GM12878 (cell line): ENCODE results near the gene ZC3H10. TPM values are rescaled to one million over a fixed set of nuclear protein-coding genes. Genes with fewer than 3 reads are reported as not detected.

ENCODE experiments used
- ATF7 ChIP-seq: fragments of 450-650 bp; IDR thresholded peaks from 2 replicates; pipeline ENCODE4 v1.6.1; 2016; ENCODE audit warnings: low read depth, mild to moderate bottlenecking
- BMI1 ChIP-seq: fragments of 450-650 bp; IDR thresholded peaks from 2 replicates; pipeline ENCODE4 v1.6.1; 2016; ENCODE audit warnings: mild to moderate bottlenecking, moderate library complexity, borderline replicate concordance
- CHD2 ChIP-seq: IDR thresholded peaks from 2 replicates; pipeline ENCODE4 v1.6.1; 2011; ENCODE audit warnings: low read depth, low read length, improper control_type of control experiment, borderline replicate concordance
- EED ChIP-seq: sonication (generic); IDR thresholded peaks from 2 replicates; pipeline ENCODE4 v1.6.1; 2016; ENCODE audit warnings: antibody characterized with exemption, low read depth
- FOXK2 ChIP-seq: fragments of 450-650 bp; IDR thresholded peaks from 2 replicates; pipeline ENCODE4 v1.6.1; 2017; ENCODE audit warnings: mild to moderate bottlenecking, moderate library complexity
- HSF1 ChIP-seq: fragments of 150-350 bp; IDR thresholded peaks from 2 replicates; pipeline ENCODE4 v1.6.1; 2014; ENCODE audit warnings: mild to moderate bottlenecking, low read depth, low read length
- IKZF2 ChIP-seq, 2 experiments: fragments of 450-650 bp; IDR thresholded peaks; 2 replicates each; pipeline ENCODE4 v1.6.1; 2017; ENCODE audit warnings: mild to moderate bottlenecking in 2 of 2, moderate library complexity in 2 of 2
- IRF5 ChIP-seq: fragments of 450-650 bp; IDR thresholded peaks from 2 replicates; pipeline ENCODE4 v1.6.1; 2017; ENCODE audit warnings: borderline replicate concordance
- KAT2A ChIP-seq: conservative IDR thresholded peaks from 2 replicates; pipeline ENCODE4 v1.6.1; 2011; ENCODE audit warnings: low read depth, low read length; ENCODE audit not compliant: control insufficient read depth
- NRF1 ChIP-seq: conservative IDR thresholded peaks from 2 replicates; pipeline ENCODE4 v1.6.1; 2011; ENCODE audit warnings: mild to moderate bottlenecking, low read depth, low read length, improper control_type of control experiment
- PAX5 ChIP-seq: IDR thresholded peaks from 2 replicates; pipeline ENCODE4 v1.6.1; 2011; ENCODE audit warnings: low read depth, low read length, borderline replicate concordance
- POU2F2 ChIP-seq: IDR thresholded peaks from 3 replicates; pipeline ENCODE4 v1.6.1; 2011; ENCODE audit warnings: low read depth, mild to moderate bottlenecking, low read length, borderline replicate concordance
- SMAD5 ChIP-seq: IDR thresholded peaks from 2 replicates; pipeline ENCODE4 v1.6.1; 2016; ENCODE audit warnings: antibody characterized with exemption, low read depth
- SP1 ChIP-seq: IDR thresholded peaks from one replicate; pipeline ENCODE4 v1.6.1; 2011; ENCODE audit warnings: low read depth, low read length
- TARDBP ChIP-seq: IDR thresholded peaks from 2 replicates; pipeline ENCODE4 v1.6.1; 2016; ENCODE audit warnings: borderline replicate concordance
- TCF3 ChIP-seq: IDR thresholded peaks from 2 replicates; pipeline ENCODE4 v1.6.1; 2012; ENCODE audit warnings: low read depth, mild to moderate bottlenecking, low read length, borderline replicate concordance; ENCODE audit not compliant: insufficient read depth
- USF1 ChIP-seq: IDR thresholded peaks from 2 replicates; pipeline ENCODE4 v1.6.1; 2011; ENCODE audit warnings: borderline replicate concordance, low read depth, mild to moderate bottlenecking, moderate library complexity, mixed read lengths, low read length; ENCODE audit not compliant: insufficient read depth; ENCODE audit errors: extremely low read length
- WRNIP1 ChIP-seq: IDR thresholded peaks from 2 replicates; pipeline ENCODE4 v1.6.1; 2011; ENCODE audit warnings: low read depth, low read length, improper control_type of control experiment, borderline replicate concordance
- ZBTB11 ChIP-seq: fragments of 450-650 bp; formaldehyde crosslinking; IDR thresholded peaks from 2 replicates; pipeline ENCODE4 v1.5.0; 2022; ENCODE audit warnings: mild to moderate bottlenecking, missing genetic modification characterization
- ZNF24 ChIP-seq: fragments of 450-650 bp; IDR thresholded peaks from 2 replicates; pipeline ENCODE4 v1.6.1; 2017; ENCODE audit warnings: antibody characterized with exemption, mild to moderate bottlenecking
- polyA plus RNA-seq, 11 experiments: library from polyadenylated mRNA; depleted of rRNA in 4 of 11; unstranded in 6 of 11; stranded (reverse) in 5 of 11; fragments of >200 nt; fragmentation: Nextera tagmentation in 4 of 11; fragmentation: Illumina TruSeq in 1 of 11; extraction: Ambion mirVana in 4 of 11; extraction: Trizol in 1 of 11; gene quantifications; 1 replicate in 1 of 11; 2 replicates in 10 of 11; pipeline versions ENCODE4 v1.2.1 to v1.2.3, GENCODE V29; 2011 to 2016; ENCODE audit warnings: inconsistent platforms in 2 of 11, missing spikeins in 2 of 11, low read depth in 1 of 11
- total RNA-seq, 4 experiments: library from RNA; depleted of rRNA in 3 of 4; stranded (reverse); fragments of >200 nt in 3 of 4; fragmentation: Illumina TruSeq in 1 of 4; extraction: Trizol in 1 of 4; gene quantifications; 2 replicates each; pipeline versions ENCODE4 v1.2.1 to v1.2.3, GENCODE V29; 2013 to 2021
- TF ChIP-seq, protein P1 (sequence below): fragments of 450-650 bp; IDR thresholded peaks from 2 replicates; pipeline ENCODE4 v1.6.1; 2017; ENCODE audit warnings: low read depth, mild to moderate bottlenecking, moderate library complexity

Gene ZC3H10
- total and polyA plus RNA-seq, 10 of the 15 experiments (the other 5 are each of a cell fraction or from before 2014, with no cell fraction given), result 0.56 to 6.4 (median 3.7) TPM

DNA sequence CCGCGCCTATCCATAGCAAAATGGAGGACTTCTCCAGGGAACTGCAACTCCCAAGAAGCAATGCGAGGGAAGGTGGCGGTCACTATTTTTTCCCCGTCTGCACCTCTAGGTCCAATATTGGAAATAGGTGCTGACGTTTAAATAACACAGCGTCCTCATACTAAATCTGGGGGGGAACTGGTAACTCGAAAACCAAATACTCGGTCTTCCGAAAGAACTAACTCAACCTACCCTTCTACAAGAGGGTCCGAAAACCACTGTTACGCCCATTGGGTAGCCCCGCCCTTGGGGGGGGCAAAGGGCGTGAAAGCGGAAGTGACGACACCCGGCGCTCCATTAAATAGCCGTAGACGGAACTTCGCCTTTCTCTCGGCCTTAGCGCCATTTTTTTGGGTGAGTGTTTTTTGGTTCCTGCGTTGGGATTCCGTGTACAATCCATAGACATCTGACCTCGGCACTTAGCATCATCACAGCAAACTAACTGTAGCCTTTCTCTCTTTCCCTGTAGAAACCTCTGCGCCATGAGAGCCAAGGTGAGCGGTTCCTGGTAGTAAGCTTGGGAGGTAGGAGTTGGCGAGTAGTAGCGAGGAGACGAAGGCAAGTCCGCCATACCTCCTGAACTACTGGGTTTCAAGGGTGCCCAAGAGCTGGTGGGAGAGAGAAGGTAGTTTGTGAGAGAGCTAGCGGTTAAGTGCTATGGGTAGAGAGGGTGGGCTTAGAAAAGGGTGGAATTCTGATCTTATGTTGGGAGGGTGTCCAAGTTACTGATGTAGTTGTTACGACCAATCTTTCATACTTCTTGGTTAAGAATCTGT lies 1.6 kb upstream of the ZC3H10 start, which contains the start of gene RPL41 (continued):
- peak; percentile 85 for TF ChIP-seq ATF7
- no peak for TF ChIP-seq KAT2A
- 0 out of 4 replicates have a peak, but pooled peaks of 1 of the 2 experiments have one; percentile 2 for TF ChIP-seq IKZF2 (IDR thresholded peaks at IDR 0.05)
- no peak for TF ChIP-seq FOXK2
- no peak for TF ChIP-seq HSF1
- TF ChIP-seq SMAD5, result peak; percentile 99
- TF ChIP-seq EED, result no peak; the same call in 1 of the 2 replicates
- TF ChIP-seq, protein P1, sequence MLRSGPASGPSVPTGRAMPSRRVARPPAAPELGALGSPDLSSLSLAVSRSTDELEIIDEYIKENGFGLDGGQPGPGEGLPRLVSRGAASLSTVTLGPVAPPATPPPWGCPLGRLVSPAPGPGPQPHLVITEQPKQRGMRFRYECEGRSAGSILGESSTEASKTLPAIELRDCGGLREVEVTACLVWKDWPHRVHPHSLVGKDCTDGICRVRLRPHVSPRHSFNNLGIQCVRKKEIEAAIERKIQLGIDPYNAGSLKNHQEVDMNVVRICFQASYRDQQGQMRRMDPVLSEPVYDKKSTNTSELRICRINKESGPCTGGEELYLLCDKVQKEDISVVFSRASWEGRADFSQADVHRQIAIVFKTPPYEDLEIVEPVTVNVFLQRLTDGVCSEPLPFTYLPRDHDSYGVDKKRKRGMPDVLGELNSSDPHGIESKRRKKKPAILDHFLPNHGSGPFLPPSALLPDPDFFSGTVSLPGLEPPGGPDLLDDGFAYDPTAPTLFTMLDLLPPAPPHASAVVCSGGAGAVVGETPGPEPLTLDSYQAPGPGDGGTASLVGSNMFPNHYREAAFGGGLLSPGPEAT, result peak; percentile 80; the same call in 1 of the 2 replicates
- TF ChIP-seq ZBTB11 (CRISPR knock-in tag), result 0 out of 2 replicates have a peak, but pooled peaks have one; percentile 45
- peak; percentile 97 for TF ChIP-seq POU2F2
- no peak for TF ChIP-seq IRF5
- TF ChIP-seq ZNF24, result 0 out of 2 replicates have a peak, but pooled peaks have one; percentile 33
- no peak; the same call in 1 of the 2 replicates for TF ChIP-seq WRNIP1
- TF ChIP-seq SP1, result peak; percentile 80
- TF ChIP-seq TCF3, result peak; percentile 80; the same call in 1 of the 2 replicates
- TF ChIP-seq TARDBP, result no peak
- no peak for TF ChIP-seq USF1
- TF ChIP-seq CHD2, result peak; percentile 37; the same call in 1 of the 2 replicates
- TF ChIP-seq BMI1, result no peak
- TF ChIP-seq NRF1, result no peak
- TF ChIP-seq PAX5, result 0 out of 2 replicates have a peak, but pooled peaks have one; percentile 13
